ENCODE data around the gene SPRR5. TPM values are rescaled to one million over a fixed set of nuclear protein-coding genes. Genes with fewer than 3 reads are reported as not detected.

Gene SPRR5
- polyA plus RNA-seq, 1 donor from 2014 or later: not detected

DNA sequence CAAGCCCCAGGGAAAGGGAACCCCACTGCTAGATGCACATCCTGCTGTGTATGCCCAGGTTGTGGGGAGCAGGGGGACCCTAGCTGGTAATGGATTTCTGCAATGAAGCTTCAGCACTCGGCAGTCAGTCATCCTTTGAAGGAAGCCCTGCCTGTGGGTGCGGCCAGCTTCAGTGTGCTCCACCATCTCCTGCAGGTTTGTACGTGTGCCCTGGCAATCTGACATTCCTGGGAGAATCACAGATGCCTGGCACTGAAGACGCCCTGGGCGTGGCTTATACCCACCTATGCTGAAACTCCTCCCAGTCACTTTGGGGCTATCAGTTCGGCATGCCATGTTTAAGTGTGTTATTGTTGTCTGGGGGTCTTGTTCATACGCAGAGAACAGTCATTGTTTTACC lies 6.8 kb downstream of the SPRR5 start:
- no peaks in the 10 kb centered on the region for H3K36me3 ChIP-seq (ENCODE audit: insufficient read depth, low read length)
- no peaks in the 10 kb centered on the region for H3F3A ChIP-seq (ENCODE audit: insufficient read depth, low read length, poor library complexity, severe bottlenecking)
- no peak overlapping the region for H3K27ac ChIP-seq (ENCODE audit: low read length)
- no peaks in the 10 kb centered on the region for H3K79me2 ChIP-seq (replicated peaks; ENCODE audit: insufficient read depth, low read length)
- no peak overlapping the region for H3K4me2 ChIP-seq (ENCODE audit: low read length)
- H4K20me1 ChIP-seq (ENCODE audit: insufficient read depth): no peaks in the 10 kb centered on the region
- H3K9me2 ChIP-seq (ENCODE audit: insufficient read depth, low read length): no peaks in the 10 kb centered on the region
- no peaks in the 10 kb centered on the region for H3K9me3 ChIP-seq (ENCODE audit: low read length)
- no peak overlapping the region for H3K4me3 ChIP-seq (ENCODE audit: low read length)
- no peak overlapping the region for H2AFZ ChIP-seq (ENCODE audit: low read depth, low read length)
- H3K27me3 ChIP-seq (ENCODE audit: insufficient read depth, low read depth, low read length): no peaks in the 10 kb centered on the region
- H3K9ac ChIP-seq (ENCODE audit: low read length): no peak overlapping the region
- TF ChIP-seq EZH2 (IDR thresholded peaks at IDR 0.05; ENCODE audit: borderline replicate concordance, insufficient read depth, low read length, poor library complexity, severe bottlenecking): no peak
- no peak for TF ChIP-seq POLR2AphosphoS5 (IDR thresholded peaks at IDR 0.05)
- TF ChIP-seq TAF1 (IDR thresholded peaks at IDR 0.05; ENCODE audit: low read depth): no peak
- no peak for TF ChIP-seq MXI1 (conservative IDR thresholded peaks at IDR 0.05; ENCODE audit: poor library complexity, severe bottlenecking)
- no peak for TF ChIP-seq EP300 (conservative IDR thresholded peaks at IDR 0.05; ENCODE audit: poor library complexity, severe bottlenecking)
- TF ChIP-seq SMC3 (conservative IDR thresholded peaks at IDR 0.05; ENCODE audit: poor library complexity): no peak
- TF ChIP-seq, protein P1, sequence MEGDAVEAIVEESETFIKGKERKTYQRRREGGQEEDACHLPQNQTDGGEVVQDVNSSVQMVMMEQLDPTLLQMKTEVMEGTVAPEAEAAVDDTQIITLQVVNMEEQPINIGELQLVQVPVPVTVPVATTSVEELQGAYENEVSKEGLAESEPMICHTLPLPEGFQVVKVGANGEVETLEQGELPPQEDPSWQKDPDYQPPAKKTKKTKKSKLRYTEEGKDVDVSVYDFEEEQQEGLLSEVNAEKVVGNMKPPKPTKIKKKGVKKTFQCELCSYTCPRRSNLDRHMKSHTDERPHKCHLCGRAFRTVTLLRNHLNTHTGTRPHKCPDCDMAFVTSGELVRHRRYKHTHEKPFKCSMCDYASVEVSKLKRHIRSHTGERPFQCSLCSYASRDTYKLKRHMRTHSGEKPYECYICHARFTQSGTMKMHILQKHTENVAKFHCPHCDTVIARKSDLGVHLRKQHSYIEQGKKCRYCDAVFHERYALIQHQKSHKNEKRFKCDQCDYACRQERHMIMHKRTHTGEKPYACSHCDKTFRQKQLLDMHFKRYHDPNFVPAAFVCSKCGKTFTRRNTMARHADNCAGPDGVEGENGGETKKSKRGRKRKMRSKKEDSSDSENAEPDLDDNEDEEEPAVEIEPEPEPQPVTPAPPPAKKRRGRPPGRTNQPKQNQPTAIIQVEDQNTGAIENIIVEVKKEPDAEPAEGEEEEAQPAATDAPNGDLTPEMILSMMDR (IDR thresholded peaks at IDR 0.05; ENCODE audit: poor library complexity, severe bottlenecking): no peak
- no peak for TF ChIP-seq RAD21 (conservative IDR thresholded peaks at IDR 0.05)
- TF ChIP-seq, protein P2, sequence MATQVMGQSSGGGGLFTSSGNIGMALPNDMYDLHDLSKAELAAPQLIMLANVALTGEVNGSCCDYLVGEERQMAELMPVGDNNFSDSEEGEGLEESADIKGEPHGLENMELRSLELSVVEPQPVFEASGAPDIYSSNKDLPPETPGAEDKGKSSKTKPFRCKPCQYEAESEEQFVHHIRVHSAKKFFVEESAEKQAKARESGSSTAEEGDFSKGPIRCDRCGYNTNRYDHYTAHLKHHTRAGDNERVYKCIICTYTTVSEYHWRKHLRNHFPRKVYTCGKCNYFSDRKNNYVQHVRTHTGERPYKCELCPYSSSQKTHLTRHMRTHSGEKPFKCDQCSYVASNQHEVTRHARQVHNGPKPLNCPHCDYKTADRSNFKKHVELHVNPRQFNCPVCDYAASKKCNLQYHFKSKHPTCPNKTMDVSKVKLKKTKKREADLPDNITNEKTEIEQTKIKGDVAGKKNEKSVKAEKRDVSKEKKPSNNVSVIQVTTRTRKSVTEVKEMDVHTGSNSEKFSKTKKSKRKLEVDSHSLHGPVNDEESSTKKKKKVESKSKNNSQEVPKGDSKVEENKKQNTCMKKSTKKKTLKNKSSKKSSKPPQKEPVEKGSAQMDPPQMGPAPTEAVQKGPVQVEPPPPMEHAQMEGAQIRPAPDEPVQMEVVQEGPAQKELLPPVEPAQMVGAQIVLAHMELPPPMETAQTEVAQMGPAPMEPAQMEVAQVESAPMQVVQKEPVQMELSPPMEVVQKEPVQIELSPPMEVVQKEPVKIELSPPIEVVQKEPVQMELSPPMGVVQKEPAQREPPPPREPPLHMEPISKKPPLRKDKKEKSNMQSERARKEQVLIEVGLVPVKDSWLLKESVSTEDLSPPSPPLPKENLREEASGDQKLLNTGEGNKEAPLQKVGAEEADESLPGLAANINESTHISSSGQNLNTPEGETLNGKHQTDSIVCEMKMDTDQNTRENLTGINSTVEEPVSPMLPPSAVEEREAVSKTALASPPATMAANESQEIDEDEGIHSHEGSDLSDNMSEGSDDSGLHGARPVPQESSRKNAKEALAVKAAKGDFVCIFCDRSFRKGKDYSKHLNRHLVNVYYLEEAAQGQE (IDR thresholded peaks at IDR 0.05; ENCODE audit: borderline replicate concordance): no peak

DNA sequence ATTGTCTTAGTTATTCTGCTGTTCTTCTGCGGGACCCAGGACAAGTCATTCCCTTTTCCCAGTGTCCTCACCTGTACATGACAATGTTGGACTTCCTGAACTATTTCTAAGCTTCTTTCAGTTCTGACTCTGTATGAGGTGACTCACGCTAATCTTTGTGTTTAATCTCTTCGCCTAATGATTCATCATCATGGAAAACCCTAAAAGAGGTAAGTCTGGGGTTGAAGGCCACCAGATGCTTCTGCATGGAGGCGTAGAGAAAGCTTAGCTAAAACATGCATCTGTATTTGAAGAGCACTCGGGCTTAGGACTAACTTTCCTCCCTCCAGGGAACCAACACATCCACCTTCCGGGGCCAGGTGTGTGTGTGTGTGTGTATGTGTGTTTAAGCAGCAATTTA lies 7.4 kb downstream of the SPRR5 start:
- Histone ChIP-seq H4K20me1 (ENCODE audit: insufficient read depth) (no peaks in the 10 kb centered on the region), H3K27me3 (ENCODE audit: insufficient read depth, low read depth, low read length) (no peaks in the 10 kb centered on the region), H3F3A (ENCODE audit: insufficient read depth, low read length, poor library complexity, severe bottlenecking) (no peaks in the 10 kb centered on the region), H3K9ac (ENCODE audit: low read length) (no peak overlapping the region), H2AFZ (ENCODE audit: low read depth, low read length) (no peak overlapping the region), H3K4me2 (ENCODE audit: low read length) (no peak overlapping the region), H3K4me3 (ENCODE audit: low read length) (no peak overlapping the region), H3K9me2 (ENCODE audit: insufficient read depth, low read length) (no peaks in the 10 kb centered on the region), H3K27ac (ENCODE audit: low read length) (no peak overlapping the region), H3K9me3 (ENCODE audit: low read length) (no peaks in the 10 kb centered on the region), H3K36me3 (ENCODE audit: insufficient read depth, low read length) (no peaks in the 10 kb centered on the region), H3K79me2 (replicated peaks; ENCODE audit: insufficient read depth, low read length) (no peaks in the 10 kb centered on the region)
- TF ChIP-seq, protein P1 (IDR thresholded peaks at IDR 0.05; ENCODE audit: poor library complexity, severe bottlenecking): no peak
- no peak for TF ChIP-seq EZH2 (IDR thresholded peaks at IDR 0.05; ENCODE audit: borderline replicate concordance, insufficient read depth, low read length, poor library complexity, severe bottlenecking)

Measured in neural cell (in vitro differentiated cells).